ENCODE data around the gene MARCKS. TPM values are rescaled to one million over a fixed set of nuclear protein-coding genes. Genes with fewer than 3 reads are reported as not detected.

Gene MARCKS
- total and polyA plus RNA-seq, 10 of the 15 experiments (the other 5 are each of a cell fraction or from before 2014, with no cell fraction given): 29.0 to 164 (median 74.5) TPM

- Histone ChIP-seq H3K79me2 (ENCODE audit: control insufficient read depth, insufficient read depth, low read length) (no peaks in the 10 kb centered on the region), H3K4me2 (ENCODE audit: control insufficient read depth, insufficient read depth) (no peak overlapping the region), H3K9ac (ENCODE audit: control insufficient read depth, insufficient read depth, low read length) (no peak overlapping the region), H3K27ac (ENCODE audit: control insufficient read depth, insufficient read depth) (no peak overlapping the region), H3K27me3 (replicated peaks in 1 of 2; ENCODE audit: control insufficient read depth in 2 of 2, insufficient read depth in 2 of 2, low read length in 1 of 2) (no peaks in the 10 kb centered on the region), H3K9me3 (replicated peaks; ENCODE audit: control insufficient read depth, insufficient read depth, low read length) (no peaks in the 10 kb centered on the region), H3K36me3 (ENCODE audit: control insufficient read depth in 2 of 2, insufficient read depth in 2 of 2, low read length in 1 of 2) (no peaks in the 10 kb centered on the region), H3K4me3 (no peak overlapping the region), H3K4me1 (ENCODE audit: control insufficient read depth, insufficient read depth, low read length) (no peaks in the 10 kb centered on the region), H2AFZ (ENCODE audit: control insufficient read depth, low read depth, low read length) (no peak overlapping the region), H4K20me1 (ENCODE audit: control insufficient read depth, insufficient read depth) (no peaks in the 10 kb centered on the region)
- DNase-seq (ENCODE audit: low read depth, low spot score): no peak
- intact Hi-C loops (cut with micrococcal nuclease; ENCODE audit: unreplicated experiment) (no loop called here), in situ Hi-C loops (cut with MboI) (no loop called here)
- ChIA-PET SMC1A (ENCODE audit: uncharacterized antibody, unreplicated experiment) (interaction anchor here (1.2 kb wide), 1 partner anchor 195 kb away, joined by 3 read pairs; no protein-coding TSS in a partner anchor), RAD21 (ENCODE audit: unreplicated experiment) (interaction anchor here (1.0 to 1.6 kb wide), 2 partner anchors 16 to 32 kb away, joined by 3 read pairs; no protein-coding TSS in a partner anchor), CTCF (no interaction called here), POLR2A (no interaction called here)
- FAIRE-seq: no peak
- no TSS peak for BruUV-seq (replicated peaks)
- WGBS (ENCODE audit: insufficient coverage, insufficient replicate concordance, low lambda C conversion rate, missing lambda C conversion rate): 42% methylated on average over 2 of the region's 2 CpGs
- TF ChIP-seq ZBTB11 (CRISPR knock-in tag; IDR thresholded peaks at IDR 0.05) (no peak), CREB1 (IDR thresholded peaks at IDR 0.05; ENCODE audit: low read depth) (no peak), CHD2 (IDR thresholded peaks at IDR 0.05; ENCODE audit: borderline replicate concordance, low read depth, low read length) (no peak), YBX1 (IDR thresholded peaks at IDR 0.05) (no peak), SMAD1 (IDR thresholded peaks at IDR 0.05; ENCODE audit: low read depth, partially characterized antibody) (no peak), SREBF2 (IDR thresholded peaks at IDR 0.05; ENCODE audit: low read length) (no peak), NFXL1 (IDR thresholded peaks at IDR 0.05; ENCODE audit: borderline replicate concordance) (no peak), BCL11A (IDR thresholded peaks at IDR 0.05; ENCODE audit: low read depth, low read length) (no peak), ELK1 (IDR thresholded peaks at IDR 0.05; ENCODE audit: low read depth, low read length) (no peak), RAD51 (IDR thresholded peaks at IDR 0.05) (no peak)
- TF ChIP-seq, protein P1, sequence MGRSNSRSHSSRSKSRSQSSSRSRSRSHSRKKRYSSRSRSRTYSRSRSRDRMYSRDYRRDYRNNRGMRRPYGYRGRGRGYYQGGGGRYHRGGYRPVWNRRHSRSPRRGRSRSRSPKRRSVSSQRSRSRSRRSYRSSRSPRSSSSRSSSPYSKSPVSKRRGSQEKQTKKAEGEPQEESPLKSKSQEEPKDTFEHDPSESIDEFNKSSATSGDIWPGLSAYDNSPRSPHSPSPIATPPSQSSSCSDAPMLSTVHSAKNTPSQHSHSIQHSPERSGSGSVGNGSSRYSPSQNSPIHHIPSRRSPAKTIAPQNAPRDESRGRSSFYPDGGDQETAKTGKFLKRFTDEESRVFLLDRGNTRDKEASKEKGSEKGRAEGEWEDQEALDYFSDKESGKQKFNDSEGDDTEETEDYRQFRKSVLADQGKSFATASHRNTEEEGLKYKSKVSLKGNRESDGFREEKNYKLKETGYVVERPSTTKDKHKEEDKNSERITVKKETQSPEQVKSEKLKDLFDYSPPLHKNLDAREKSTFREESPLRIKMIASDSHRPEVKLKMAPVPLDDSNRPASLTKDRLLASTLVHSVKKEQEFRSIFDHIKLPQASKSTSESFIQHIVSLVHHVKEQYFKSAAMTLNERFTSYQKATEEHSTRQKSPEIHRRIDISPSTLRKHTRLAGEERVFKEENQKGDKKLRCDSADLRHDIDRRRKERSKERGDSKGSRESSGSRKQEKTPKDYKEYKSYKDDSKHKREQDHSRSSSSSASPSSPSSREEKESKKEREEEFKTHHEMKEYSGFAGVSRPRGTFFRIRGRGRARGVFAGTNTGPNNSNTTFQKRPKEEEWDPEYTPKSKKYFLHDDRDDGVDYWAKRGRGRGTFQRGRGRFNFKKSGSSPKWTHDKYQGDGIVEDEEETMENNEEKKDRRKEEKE (IDR thresholded peaks at IDR 0.05): no peak
- TF ChIP-seq, protein P2, sequence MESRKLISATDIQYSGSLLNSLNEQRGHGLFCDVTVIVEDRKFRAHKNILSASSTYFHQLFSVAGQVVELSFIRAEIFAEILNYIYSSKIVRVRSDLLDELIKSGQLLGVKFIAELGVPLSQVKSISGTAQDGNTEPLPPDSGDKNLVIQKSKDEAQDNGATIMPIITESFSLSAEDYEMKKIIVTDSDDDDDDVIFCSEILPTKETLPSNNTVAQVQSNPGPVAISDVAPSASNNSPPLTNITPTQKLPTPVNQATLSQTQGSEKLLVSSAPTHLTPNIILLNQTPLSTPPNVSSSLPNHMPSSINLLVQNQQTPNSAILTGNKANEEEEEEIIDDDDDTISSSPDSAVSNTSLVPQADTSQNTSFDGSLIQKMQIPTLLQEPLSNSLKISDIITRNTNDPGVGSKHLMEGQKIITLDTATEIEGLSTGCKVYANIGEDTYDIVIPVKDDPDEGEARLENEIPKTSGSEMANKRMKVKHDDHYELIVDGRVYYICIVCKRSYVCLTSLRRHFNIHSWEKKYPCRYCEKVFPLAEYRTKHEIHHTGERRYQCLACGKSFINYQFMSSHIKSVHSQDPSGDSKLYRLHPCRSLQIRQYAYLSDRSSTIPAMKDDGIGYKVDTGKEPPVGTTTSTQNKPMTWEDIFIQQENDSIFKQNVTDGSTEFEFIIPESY (IDR thresholded peaks at IDR 0.05): no peak
- ATAC-seq: no peak
Measured at GRCh38 chr6:113837170-113837569, 20.0 kb upstream of the MARCKS start.
